WTC11 (cell line): Measurements from ENCODE around the gene MB. TPM values are rescaled to one million over a fixed set of nuclear protein-coding genes. Genes with fewer than 3 reads are reported as not detected.

Source experiments
- ATAC-seq: fragments of 200-7000 bp; cut with Tn5 transposase; 2 replicates; pipeline ENCODE4 v1.10.0; 2021; ENCODE audit warnings: mild to moderate bottlenecking, moderate library complexity
- CTCF ChIA-PET: fragments of 300-600 bp; sonication (Branson Sonifier 250); formaldehyde crosslinking; loops from one replicate; lab custom pipeline; 2021; ENCODE audit warnings: antibody characterized with exemption; lab: Charles Lee
- POLR2A ChIA-PET: fragments of 350-600 bp; sonication (Branson Sonifier 250); formaldehyde crosslinking; loops from one replicate; lab custom pipeline; 2021; ENCODE audit warnings: antibody characterized with exemption; lab: Charles Lee
- DNase-seq: peaks from one replicate; pipeline ENCODE4 v3.0.0; 2021; ENCODE audit warnings: low spot score
- H3K27ac Mint-ChIP-seq: 2 replicates; pipeline ENCODE4 v1.8.0; 2021; ENCODE audit warnings: mixed read lengths
- H3K27me3 Mint-ChIP-seq: 2 replicates; pipeline ENCODE4 v1.8.0; 2021; ENCODE audit warnings: low read depth, mild to moderate bottlenecking, moderate library complexity, mixed read lengths
- H3K36me3 Mint-ChIP-seq: 2 replicates; pipeline ENCODE4 v1.8.0; 2021; ENCODE audit warnings: mixed read lengths
- H3K4me1 Mint-ChIP-seq: 2 replicates; pipeline ENCODE4 v1.8.0; 2022; ENCODE audit warnings: mixed read lengths
- H3K4me3 Mint-ChIP-seq: 2 replicates; pipeline ENCODE4 v1.8.0; 2021; ENCODE audit warnings: mild to moderate bottlenecking, moderate library complexity, mixed read lengths
- H3K9me3 Mint-ChIP-seq: 2 replicates; pipeline ENCODE4 v1.8.0; 2021; ENCODE audit warnings: mixed read lengths
- ELF4 ChIP-seq: sonication (generic); formaldehyde crosslinking; IDR thresholded peaks from 2 replicates; pipeline ENCODE4 v1.8.1; 2022; ENCODE audit warnings: low read depth, mild to moderate bottlenecking, moderate library complexity, missing genetic modification reagents
- EMX1 ChIP-seq: fragments of 250-450 bp; sonication (Bioruptor Pico); IDR thresholded peaks from 2 replicates; pipeline ENCODE4 v1.8.0; 2021; ENCODE audit warnings: mild to moderate bottlenecking
- FOXK1 ChIP-seq: sonication (generic); formaldehyde crosslinking; IDR thresholded peaks from 2 replicates; pipeline ENCODE4 v1.8.0; 2022; ENCODE audit warnings: mild to moderate bottlenecking, moderate library complexity, missing genetic modification reagents
- FOXP1 ChIP-seq: sonication (generic); formaldehyde crosslinking; IDR thresholded peaks from 2 replicates; pipeline ENCODE4 v1.8.0; 2022; ENCODE audit warnings: missing genetic modification reagents, mild to moderate bottlenecking, moderate library complexity, borderline replicate concordance
- GRHL2 ChIP-seq: fragments of 250-450 bp; sonication (Bioruptor Pico); IDR thresholded peaks from 2 replicates; pipeline ENCODE4 v1.8.0; 2022; ENCODE audit warnings: mild to moderate bottlenecking, moderate library complexity; ENCODE audit not compliant: insufficient replicate concordance, severe bottlenecking
- IRF2 ChIP-seq: sonication (generic); formaldehyde crosslinking; IDR thresholded peaks from 2 replicates; pipeline ENCODE4 v1.8.0; 2022; ENCODE audit warnings: low read depth, missing genetic modification reagents, borderline replicate concordance
- JAZF1 ChIP-seq: fragments of 250-450 bp; sonication (Bioruptor Pico); IDR thresholded peaks from 2 replicates; pipeline ENCODE4 v1.9.0; 2021; ENCODE audit warnings: moderate library complexity, mild to moderate bottlenecking, inconsistent platforms
- JUN ChIP-seq: sonication (generic); formaldehyde crosslinking; IDR thresholded peaks from 2 replicates; pipeline ENCODE4 v1.8.0; 2023; ENCODE audit warnings: mild to moderate bottlenecking, missing genetic modification reagents
- NFE2L1 ChIP-seq: sonication (generic); formaldehyde crosslinking; IDR thresholded peaks from 2 replicates; pipeline ENCODE4 v1.8.1; 2023; ENCODE audit warnings: missing genetic modification reagents
- PRRX2 ChIP-seq: fragments of 250-450 bp; sonication (Bioruptor Pico); IDR thresholded peaks from 2 replicates; pipeline ENCODE4 v1.8.0; 2021; ENCODE audit warnings: mild to moderate bottlenecking
- SOX15 ChIP-seq: fragments of 250-450 bp; sonication (Bioruptor Pico); IDR thresholded peaks from 2 replicates; pipeline ENCODE4 v1.9.0; 2021; ENCODE audit warnings: mild to moderate bottlenecking
- SP1 ChIP-seq: sonication (generic); formaldehyde crosslinking; conservative IDR thresholded peaks from 2 replicates; pipeline ENCODE4 v1.8.1; 2022; ENCODE audit warnings: missing genetic modification reagents
- ZNF138 ChIP-seq: sonication (generic); formaldehyde crosslinking; conservative IDR thresholded peaks from 2 replicates; pipeline ENCODE4 v1.8.1; 2022; ENCODE audit warnings: mild to moderate bottlenecking, moderate library complexity, missing genetic modification reagents
- total RNA-seq: library from RNA; stranded (reverse); gene quantifications from 3 replicates; pipeline ENCODE4 v1.2.3, GENCODE V29; 2021
- TF ChIP-seq, protein P1 (sequence below): sonication (generic); formaldehyde crosslinking; IDR thresholded peaks from 2 replicates; pipeline ENCODE4 v1.8.1; 2023; ENCODE audit warnings: mild to moderate bottlenecking, missing genetic modification reagents
- TF ChIP-seq, protein P2 (sequence below): sonication (generic); formaldehyde crosslinking; IDR thresholded peaks from 2 replicates; pipeline ENCODE4 v1.8.0; 2023; ENCODE audit warnings: missing genetic modification reagents, mild to moderate bottlenecking, borderline replicate concordance
- TF ChIP-seq, protein P3 (sequence below): fragments of 250-450 bp; sonication (Bioruptor Pico); IDR thresholded peaks from 2 replicates; pipeline ENCODE4 v2.1.2; 2022; ENCODE audit warnings: mild to moderate bottlenecking, moderate library complexity
- TF ChIP-seq, protein P4 (sequence below): sonication (generic); formaldehyde crosslinking; IDR thresholded peaks from 2 replicates; pipeline ENCODE4 v1.8.1; 2023; ENCODE audit warnings: mild to moderate bottlenecking, missing genetic modification reagents, moderate library complexity
- TF ChIP-seq, protein P5 (sequence below): fragments of 200-600 bp; IDR thresholded peaks from 2 replicates; pipeline ENCODE4 v1.8.0; 2022; ENCODE audit warnings: antibody characterized with exemption
- TF ChIP-seq, protein P6 (sequence below): sonication (generic); formaldehyde crosslinking; IDR thresholded peaks from 2 replicates; pipeline ENCODE4 v1.8.1; 2022; ENCODE audit warnings: missing genetic modification reagents, borderline replicate concordance
- TF ChIP-seq, protein P7 (sequence below): fragments of 250-450 bp; sonication (Bioruptor Pico); IDR thresholded peaks from 2 replicates; pipeline ENCODE4 v1.9.0; 2021; ENCODE audit warnings: mild to moderate bottlenecking

The MB gene
- total RNA-seq, 1 experiment from 2014 or later, result 0.50 TPM

DNA sequence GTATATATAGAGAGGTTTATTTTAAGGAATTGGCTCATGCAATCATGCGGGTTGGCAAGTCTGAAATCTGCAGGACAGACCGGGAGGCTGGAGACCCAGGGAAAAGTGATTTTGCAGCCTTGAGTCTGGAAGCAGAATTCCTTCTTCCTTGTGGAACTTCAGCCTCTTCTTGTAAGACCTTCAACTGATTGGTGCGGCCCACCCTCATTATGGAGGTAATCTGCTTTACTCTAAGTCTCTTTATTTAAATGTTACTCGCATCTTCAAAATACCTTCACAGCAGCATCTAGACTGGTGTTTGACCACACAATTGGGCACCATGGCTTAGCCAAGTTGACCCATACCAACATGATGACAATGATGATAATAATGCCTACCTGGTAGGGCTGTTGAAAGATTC is 17.8 kb downstream of the MB start (continued):
- no peak for TF ChIP-seq ELF4
- TF ChIP-seq, protein P1, sequence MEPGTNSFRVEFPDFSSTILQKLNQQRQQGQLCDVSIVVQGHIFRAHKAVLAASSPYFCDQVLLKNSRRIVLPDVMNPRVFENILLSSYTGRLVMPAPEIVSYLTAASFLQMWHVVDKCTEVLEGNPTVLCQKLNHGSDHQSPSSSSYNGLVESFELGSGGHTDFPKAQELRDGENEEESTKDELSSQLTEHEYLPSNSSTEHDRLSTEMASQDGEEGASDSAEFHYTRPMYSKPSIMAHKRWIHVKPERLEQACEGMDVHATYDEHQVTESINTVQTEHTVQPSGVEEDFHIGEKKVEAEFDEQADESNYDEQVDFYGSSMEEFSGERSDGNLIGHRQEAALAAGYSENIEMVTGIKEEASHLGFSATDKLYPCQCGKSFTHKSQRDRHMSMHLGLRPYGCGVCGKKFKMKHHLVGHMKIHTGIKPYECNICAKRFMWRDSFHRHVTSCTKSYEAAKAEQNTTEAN (CRISPR knock-in tag), result no peak
- no peak for TF ChIP-seq FOXK1
- TF ChIP-seq ZNF138 (CRISPR knock-in tag), result no peak
- TF ChIP-seq GRHL2 (CRISPR knock-in tag), result no peak
- no peak for TF ChIP-seq NFE2L1 (CRISPR knock-in tag)
- TF ChIP-seq, protein P2, sequence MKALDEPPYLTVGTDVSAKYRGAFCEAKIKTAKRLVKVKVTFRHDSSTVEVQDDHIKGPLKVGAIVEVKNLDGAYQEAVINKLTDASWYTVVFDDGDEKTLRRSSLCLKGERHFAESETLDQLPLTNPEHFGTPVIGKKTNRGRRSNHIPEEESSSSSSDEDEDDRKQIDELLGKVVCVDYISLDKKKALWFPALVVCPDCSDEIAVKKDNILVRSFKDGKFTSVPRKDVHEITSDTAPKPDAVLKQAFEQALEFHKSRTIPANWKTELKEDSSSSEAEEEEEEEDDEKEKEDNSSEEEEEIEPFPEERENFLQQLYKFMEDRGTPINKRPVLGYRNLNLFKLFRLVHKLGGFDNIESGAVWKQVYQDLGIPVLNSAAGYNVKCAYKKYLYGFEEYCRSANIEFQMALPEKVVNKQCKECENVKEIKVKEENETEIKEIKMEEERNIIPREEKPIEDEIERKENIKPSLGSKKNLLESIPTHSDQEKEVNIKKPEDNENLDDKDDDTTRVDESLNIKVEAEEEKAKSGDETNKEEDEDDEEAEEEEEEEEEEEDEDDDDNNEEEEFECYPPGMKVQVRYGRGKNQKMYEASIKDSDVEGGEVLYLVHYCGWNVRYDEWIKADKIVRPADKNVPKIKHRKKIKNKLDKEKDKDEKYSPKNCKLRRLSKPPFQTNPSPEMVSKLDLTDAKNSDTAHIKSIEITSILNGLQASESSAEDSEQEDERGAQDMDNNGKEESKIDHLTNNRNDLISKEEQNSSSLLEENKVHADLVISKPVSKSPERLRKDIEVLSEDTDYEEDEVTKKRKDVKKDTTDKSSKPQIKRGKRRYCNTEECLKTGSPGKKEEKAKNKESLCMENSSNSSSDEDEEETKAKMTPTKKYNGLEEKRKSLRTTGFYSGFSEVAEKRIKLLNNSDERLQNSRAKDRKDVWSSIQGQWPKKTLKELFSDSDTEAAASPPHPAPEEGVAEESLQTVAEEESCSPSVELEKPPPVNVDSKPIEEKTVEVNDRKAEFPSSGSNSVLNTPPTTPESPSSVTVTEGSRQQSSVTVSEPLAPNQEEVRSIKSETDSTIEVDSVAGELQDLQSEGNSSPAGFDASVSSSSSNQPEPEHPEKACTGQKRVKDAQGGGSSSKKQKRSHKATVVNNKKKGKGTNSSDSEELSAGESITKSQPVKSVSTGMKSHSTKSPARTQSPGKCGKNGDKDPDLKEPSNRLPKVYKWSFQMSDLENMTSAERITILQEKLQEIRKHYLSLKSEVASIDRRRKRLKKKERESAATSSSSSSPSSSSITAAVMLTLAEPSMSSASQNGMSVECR (CRISPR knock-in tag), result no peak

DNA sequence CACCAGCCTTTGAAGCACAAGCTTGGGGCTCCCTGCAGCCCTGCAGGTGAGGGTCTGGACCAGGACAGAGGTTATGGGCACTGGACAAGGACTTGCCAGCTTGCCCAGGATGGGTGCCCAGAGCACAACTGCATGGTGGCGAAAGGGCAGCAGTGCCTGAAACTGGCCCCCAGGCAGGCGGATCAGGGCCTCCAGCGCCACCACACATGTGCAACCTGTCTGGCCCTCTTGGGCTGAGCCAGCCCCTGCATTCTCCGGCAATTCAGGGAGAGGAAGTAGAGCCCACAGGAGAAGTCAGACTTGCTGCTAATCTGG is 18.8 kb downstream of the MB start:
- Mint-ChIP-seq H3K4me3 (no peak overlapping the region), H3K27ac (no peak overlapping the region), H3K4me1 (peaks cover 8% of the 10 kb centered on the region), H3K9me3 (no peaks in the 10 kb centered on the region), H3K36me3 (no peaks in the 10 kb centered on the region)
- POLR2A ChIA-PET, result no interaction called here
- ATAC-seq, result no peak
- TF ChIP-seq, protein P3, sequence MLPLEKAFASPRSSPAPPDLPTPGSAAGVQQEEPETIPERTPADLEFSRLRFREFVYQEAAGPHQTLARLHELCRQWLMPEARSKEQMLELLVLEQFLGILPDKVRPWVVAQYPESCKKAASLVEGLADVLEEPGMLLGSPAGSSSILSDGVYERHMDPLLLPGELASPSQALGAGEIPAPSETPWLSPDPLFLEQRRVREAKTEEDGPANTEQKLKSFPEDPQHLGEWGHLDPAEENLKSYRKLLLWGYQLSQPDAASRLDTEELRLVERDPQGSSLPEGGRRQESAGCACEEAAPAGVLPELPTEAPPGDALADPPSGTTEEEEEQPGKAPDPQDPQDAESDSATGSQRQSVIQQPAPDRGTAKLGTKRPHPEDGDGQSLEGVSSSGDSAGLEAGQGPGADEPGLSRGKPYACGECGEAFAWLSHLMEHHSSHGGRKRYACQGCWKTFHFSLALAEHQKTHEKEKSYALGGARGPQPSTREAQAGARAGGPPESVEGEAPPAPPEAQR, result no peak
- TF ChIP-seq PRRX2, result no peak
- no peak for TF ChIP-seq SP1 (CRISPR knock-in tag)
- TF ChIP-seq, protein P4, sequence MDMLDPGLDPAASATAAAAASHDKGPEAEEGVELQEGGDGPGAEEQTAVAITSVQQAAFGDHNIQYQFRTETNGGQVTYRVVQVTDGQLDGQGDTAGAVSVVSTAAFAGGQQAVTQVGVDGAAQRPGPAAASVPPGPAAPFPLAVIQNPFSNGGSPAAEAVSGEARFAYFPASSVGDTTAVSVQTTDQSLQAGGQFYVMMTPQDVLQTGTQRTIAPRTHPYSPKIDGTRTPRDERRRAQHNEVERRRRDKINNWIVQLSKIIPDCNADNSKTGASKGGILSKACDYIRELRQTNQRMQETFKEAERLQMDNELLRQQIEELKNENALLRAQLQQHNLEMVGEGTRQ (CRISPR knock-in tag), result no peak
- no peak for TF ChIP-seq NFE2L1 (CRISPR knock-in tag)
- TF ChIP-seq, protein P5, sequence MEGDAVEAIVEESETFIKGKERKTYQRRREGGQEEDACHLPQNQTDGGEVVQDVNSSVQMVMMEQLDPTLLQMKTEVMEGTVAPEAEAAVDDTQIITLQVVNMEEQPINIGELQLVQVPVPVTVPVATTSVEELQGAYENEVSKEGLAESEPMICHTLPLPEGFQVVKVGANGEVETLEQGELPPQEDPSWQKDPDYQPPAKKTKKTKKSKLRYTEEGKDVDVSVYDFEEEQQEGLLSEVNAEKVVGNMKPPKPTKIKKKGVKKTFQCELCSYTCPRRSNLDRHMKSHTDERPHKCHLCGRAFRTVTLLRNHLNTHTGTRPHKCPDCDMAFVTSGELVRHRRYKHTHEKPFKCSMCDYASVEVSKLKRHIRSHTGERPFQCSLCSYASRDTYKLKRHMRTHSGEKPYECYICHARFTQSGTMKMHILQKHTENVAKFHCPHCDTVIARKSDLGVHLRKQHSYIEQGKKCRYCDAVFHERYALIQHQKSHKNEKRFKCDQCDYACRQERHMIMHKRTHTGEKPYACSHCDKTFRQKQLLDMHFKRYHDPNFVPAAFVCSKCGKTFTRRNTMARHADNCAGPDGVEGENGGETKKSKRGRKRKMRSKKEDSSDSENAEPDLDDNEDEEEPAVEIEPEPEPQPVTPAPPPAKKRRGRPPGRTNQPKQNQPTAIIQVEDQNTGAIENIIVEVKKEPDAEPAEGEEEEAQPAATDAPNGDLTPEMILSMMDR, result no peak
- no peak for TF ChIP-seq EMX1 (CRISPR knock-in tag)
- TF ChIP-seq, protein P6, sequence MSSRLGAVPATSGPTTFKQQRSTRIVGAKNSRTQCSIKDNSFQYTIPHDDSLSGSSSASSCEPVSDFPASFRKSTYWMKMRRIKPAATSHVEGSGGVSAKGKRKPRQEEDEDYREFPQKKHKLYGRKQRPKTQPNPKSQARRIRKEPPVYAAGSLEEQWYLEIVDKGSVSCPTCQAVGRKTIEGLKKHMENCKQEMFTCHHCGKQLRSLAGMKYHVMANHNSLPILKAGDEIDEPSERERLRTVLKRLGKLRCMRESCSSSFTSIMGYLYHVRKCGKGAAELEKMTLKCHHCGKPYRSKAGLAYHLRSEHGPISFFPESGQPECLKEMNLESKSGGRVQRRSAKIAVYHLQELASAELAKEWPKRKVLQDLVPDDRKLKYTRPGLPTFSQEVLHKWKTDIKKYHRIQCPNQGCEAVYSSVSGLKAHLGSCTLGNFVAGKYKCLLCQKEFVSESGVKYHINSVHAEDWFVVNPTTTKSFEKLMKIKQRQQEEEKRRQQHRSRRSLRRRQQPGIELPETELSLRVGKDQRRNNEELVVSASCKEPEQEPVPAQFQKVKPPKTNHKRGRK (CRISPR knock-in tag), result no peak
- TF ChIP-seq FOXP1 (CRISPR knock-in tag), result no peak
- no peak for TF ChIP-seq ZNF138 (CRISPR knock-in tag)
- no peak for TF ChIP-seq JAZF1 (CRISPR knock-in tag)
- TF ChIP-seq IRF2 (CRISPR knock-in tag), result no peak
- TF ChIP-seq, protein P7, sequence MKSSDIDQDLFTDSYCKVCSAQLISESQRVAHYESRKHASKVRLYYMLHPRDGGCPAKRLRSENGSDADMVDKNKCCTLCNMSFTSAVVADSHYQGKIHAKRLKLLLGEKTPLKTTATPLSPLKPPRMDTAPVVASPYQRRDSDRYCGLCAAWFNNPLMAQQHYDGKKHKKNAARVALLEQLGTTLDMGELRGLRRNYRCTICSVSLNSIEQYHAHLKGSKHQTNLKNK, result no peak
- no peak for TF ChIP-seq ELF4
- no peak for TF ChIP-seq JUN (CRISPR knock-in tag)
- TF ChIP-seq SOX15 (CRISPR knock-in tag), result no peak
- TF ChIP-seq, all 79 proteins: peak for 0
- CTCF ChIA-PET, result interaction anchor here (1.2 to 1.4 kb wide), 2 partner anchors 15 to 167 kb away, joined by 4 read pairs; no protein-coding TSS in a partner anchor
- DNase-seq, result no peak
- peaks cover 5% of the 10 kb centered on the region; the same call in 1 of the 2 replicates for H3K27me3 Mint-ChIP-seq
